Activated T-helper 2 cell treated with anti-CD3 and anti-CD28 coated beads, Interferon-gamma antibody, Interleukin-2, Interleukin-4, amounts not matched to agents 10 μg/mL and 5 μg/mL and 100 μg/mL, durations not matched to agents 14 hours and 24 hours and 36 hours (primary cell): ENCODE results near the gene CCNB1. TPM values are rescaled to one million over a fixed set of nuclear protein-coding genes. Genes with fewer than 3 reads are reported as not detected.
A peak's percentile ranks its signal among the peaks of the same experiment; 100 is the strongest.
"Not testable (repeated sequence)": the region's sequence is repeated elsewhere in the genome, so short reads cannot be mapped to it uniquely, and the experiment has no call there.

Source experiments
- DNase-seq: peaks from one replicate; pipeline ENCODE4 v3.0.0; 2021; ENCODE audit warnings: low spot score
- H3K27ac Mint-ChIP-seq: one replicate; pipeline ENCODE4 v1.8.0; 2021; ENCODE audit warnings: mixed read lengths
- H3K27me3 Mint-ChIP-seq: one replicate; pipeline ENCODE4 v1.8.0; 2021; ENCODE audit warnings: low read depth, mixed read lengths
- H3K36me3 Mint-ChIP-seq: one replicate; pipeline ENCODE4 v1.8.0; 2021; ENCODE audit warnings: low read depth, mixed read lengths
- H3K4me1 Mint-ChIP-seq: one replicate; pipeline ENCODE4 v1.8.0; 2021; ENCODE audit warnings: low read depth, mixed read lengths
- H3K4me3 Mint-ChIP-seq: one replicate; pipeline ENCODE4 v1.8.0; 2021; ENCODE audit warnings: low read depth, mild to moderate bottlenecking, moderate library complexity, mixed read lengths
- H3K9me3 Mint-ChIP-seq: one replicate; pipeline ENCODE4 v1.8.0; 2021; ENCODE audit warnings: mixed read lengths
- intact Hi-C: fragments of 100-400 bp; cut with micrococcal nuclease; formaldehyde crosslinking; loops from one replicate; pipeline ENCODE4 v1.15.1; 2023
- total RNA-seq: library from RNA; stranded (reverse); gene quantifications from 2 replicates; pipeline ENCODE4 v1.2.3, GENCODE V29; 2022

CCNB1 gene
- total RNA-seq, 1 donor from 2014 or later = 164 TPM

- no peak for DNase-seq
- Mint-ChIP-seq H3K4me3 (no peak overlapping the region), H3K9me3 (no peaks in the 10 kb centered on the region), H3K4me1 (no peaks in the 10 kb centered on the region), H3K27ac (no peak overlapping the region), H3K36me3 (no peaks in the 10 kb centered on the region), H3K27me3 (no peaks in the 10 kb centered on the region)
- intact Hi-C loops = no loop called here
These were observed 17.3 kb upstream of the CCNB1 start for GRCh38 chr5:69149676-69150010.

- DNase-seq = no peak
- Mint-ChIP-seq H3K27ac (no peak overlapping the region), H3K4me1 (no peaks in the 10 kb centered on the region), H3K4me3 (no peak overlapping the region), H3K27me3 (no peaks in the 10 kb centered on the region), H3K36me3 (no peaks in the 10 kb centered on the region), H3K9me3 (no peaks in the 10 kb centered on the region)
- intact Hi-C loops = no loop called here
These were observed 14.2 kb upstream of the CCNB1 start for GRCh38 chr5:69152731-69153130.

- no peak for DNase-seq
- H3K27ac Mint-ChIP-seq = no peak overlapping the region
- intact Hi-C loops = no loop called here
- H3K27me3 Mint-ChIP-seq = no peaks in the 10 kb centered on the region
- H3K36me3 Mint-ChIP-seq = no peaks in the 10 kb centered on the region
- H3K9me3 Mint-ChIP-seq = no peaks in the 10 kb centered on the region
- no peaks in the 10 kb centered on the region for H3K4me1 Mint-ChIP-seq
- no peak overlapping the region for H3K4me3 Mint-ChIP-seq
These were observed 10.5 kb upstream of the CCNB1 start for GRCh38 chr5:69156456-69156855.

GRCh38 chr5:69158039-69158438 is 8.9 kb upstream of the CCNB1 start:
- Mint-ChIP-seq H3K27me3 (no peaks in the 10 kb centered on the region), H3K4me1 (no peaks in the 10 kb centered on the region)
- intact Hi-C loops = no loop called here

GRCh38 chr5:69160651-69161050 is 6.3 kb upstream of the CCNB1 start:
- Mint-ChIP-seq H3K36me3 (no peaks in the 10 kb centered on the region), H3K4me1 (peaks cover under 1% of the 10 kb centered on the region), H3K27me3 (no peaks in the 10 kb centered on the region), H3K4me3 (no peak overlapping the region), H3K27ac (no peak overlapping the region), H3K9me3 (no peaks in the 10 kb centered on the region)
- DNase-seq = no peak
- intact Hi-C loops = loop anchor here (10.0 kb wide), 1 partner anchor 946 kb away; the partner anchor contains the start of gene PIK3R1

More at GRCh38 chr5:69158039-69158438, 8.9 kb upstream of the CCNB1 start:
- Mint-ChIP-seq H3K36me3 (no peaks in the 10 kb centered on the region), H3K4me3 (no peak overlapping the region), H3K27ac (no peak overlapping the region), H3K9me3 (no peaks in the 10 kb centered on the region)
- DNase-seq = no peak

GRCh38 chr5:69167493-69167855 is 524 bp downstream of the CCNB1 start:
- H3K36me3 Mint-ChIP-seq = peaks cover 51% of the 10 kb centered on the region
- DNase-seq = no peak
- H3K9me3 Mint-ChIP-seq = peaks cover 3% of the 10 kb centered on the region
- intact Hi-C loops = loop anchor here (1.0 to 10.0 kb wide), 6 partner anchors 22 to 953 kb away; partner anchors contain the start of genes AK6, CCDC125, CENPH and PIK3R1
- peak overlapping the region; percentile 94 for H3K4me3 Mint-ChIP-seq
- H3K27me3 Mint-ChIP-seq = no peaks in the 10 kb centered on the region
- H3K4me1 Mint-ChIP-seq = peaks cover 34% of the 10 kb centered on the region
- H3K27ac Mint-ChIP-seq = peak overlapping the region; percentile 69

- H3K4me1 Mint-ChIP-seq = peaks cover 35% of the 10 kb centered on the region
- H3K27me3 Mint-ChIP-seq = no peaks in the 10 kb centered on the region
- H3K36me3 Mint-ChIP-seq = peaks cover 55% of the 10 kb centered on the region
- intact Hi-C loops = loop anchor here (1.0 to 10.0 kb wide), 6 partner anchors 21 to 953 kb away; partner anchors contain the start of genes AK6, CCDC125, CENPH and PIK3R1
- peak overlapping the region; percentile 69 for H3K27ac Mint-ChIP-seq
- H3K9me3 Mint-ChIP-seq = peaks cover 3% of the 10 kb centered on the region
- peak overlapping the region; percentile 94 for H3K4me3 Mint-ChIP-seq
- no peak for DNase-seq
These were observed 979 bp downstream of the CCNB1 start for GRCh38 chr5:69167929-69168328.

GRCh38 chr5:69170495-69170894 is 3.5 kb downstream of the CCNB1 start:
- H3K27ac Mint-ChIP-seq = no peak overlapping the region
- H3K4me1 Mint-ChIP-seq = peaks cover 35% of the 10 kb centered on the region
- peaks cover 3% of the 10 kb centered on the region for H3K9me3 Mint-ChIP-seq
- peaks cover 81% of the 10 kb centered on the region for H3K36me3 Mint-ChIP-seq
- H3K4me3 Mint-ChIP-seq = no peak overlapping the region
- intact Hi-C loops = no loop called here
- H3K27me3 Mint-ChIP-seq = no peaks in the 10 kb centered on the region
- no peak for DNase-seq

- H3K4me3 Mint-ChIP-seq = no peak overlapping the region
- H3K9me3 Mint-ChIP-seq = peaks cover 3% of the 10 kb centered on the region
- H3K36me3 Mint-ChIP-seq = peaks cover 84% of the 10 kb centered on the region
- no peaks in the 10 kb centered on the region for H3K27me3 Mint-ChIP-seq
- no peak overlapping the region for H3K27ac Mint-ChIP-seq
- intact Hi-C loops = no loop called here
- no peak for DNase-seq
- H3K4me1 Mint-ChIP-seq = peaks cover 33% of the 10 kb centered on the region
These were observed 4.0 kb downstream of the CCNB1 start for GRCh38 chr5:69170969-69171368.

- H3K4me3 Mint-ChIP-seq, intact Hi-C loops, H3K27ac Mint-ChIP-seq, H3K27me3 Mint-ChIP-seq, H3K9me3 Mint-ChIP-seq, DNase-seq, H3K4me1 Mint-ChIP-seq: not testable (repeated sequence)
- H3K36me3 Mint-ChIP-seq = peaks cover 15% of the 10 kb centered on the region
These were observed 14.8 kb downstream of the CCNB1 start for GRCh38 chr5:69181659-69182293.

GRCh38 chr5:69184621-69185020 is 17.7 kb downstream of the CCNB1 start:
- DNase-seq = no peak
- intact Hi-C loops = loop anchor here (5.0 kb wide), 1 partner anchor 967 kb away; the partner anchor contains the start of gene PIK3R1
- Mint-ChIP-seq H3K9me3 (no peaks in the 10 kb centered on the region), H3K4me1 (peaks cover 5% of the 10 kb centered on the region), H3K36me3 (no peaks in the 10 kb centered on the region), H3K27me3 (no peaks in the 10 kb centered on the region), H3K4me3 (no peak overlapping the region), H3K27ac (no peak overlapping the region)

- no peak for DNase-seq
- Mint-ChIP-seq H3K27ac (no peak overlapping the region), H3K36me3 (peaks cover 8% of the 10 kb centered on the region), H3K4me3 (no peak overlapping the region), H3K9me3 (no peaks in the 10 kb centered on the region), H3K4me1 (peaks cover 13% of the 10 kb centered on the region), H3K27me3 (no peaks in the 10 kb centered on the region)
- intact Hi-C loops = loop anchor here (5.0 kb wide), 1 partner anchor 970 kb away; the partner anchor contains the start of gene PIK3R1
These were observed 20.4 kb downstream of the CCNB1 start for GRCh38 chr5:69187342-69187741.

GRCh38 chr5:69188811-69189161 is 21.8 kb downstream of the CCNB1 start:
- Mint-ChIP-seq H3K27me3 (no peaks in the 10 kb centered on the region), H3K36me3 (peaks cover 10% of the 10 kb centered on the region), H3K9me3 (no peaks in the 10 kb centered on the region), H3K27ac (peak overlapping the region; percentile 97), H3K4me3 (peak overlapping the region; percentile 92), H3K4me1 (peaks cover 13% of the 10 kb centered on the region)
- intact Hi-C loops = loop anchor here (1.0 to 5.0 kb wide), 5 partner anchors 21 to 971 kb away; partner anchors contain the start of genes CCDC125, CCNB1, CDK7 and PIK3R1
- no peak for DNase-seq
